GM20431 (cell line): ENCODE data around the gene CPEB3.
"Not testable (repeated sequence)": the region's sequence is repeated elsewhere in the genome, so short reads cannot be mapped to it uniquely, and the experiment has no call there.

ENCODE experiments used
- in situ Hi-C: fragments of 300-500 bp; cut with MseI, MboI; formaldehyde crosslinking; loops from one replicate; pipeline ENCODE4 v1.15.0; 2020; ENCODE audit warnings: low sequenced_read_pairs; ENCODE audit not compliant: unreplicated experiment

Gene CPEB3

DNA sequence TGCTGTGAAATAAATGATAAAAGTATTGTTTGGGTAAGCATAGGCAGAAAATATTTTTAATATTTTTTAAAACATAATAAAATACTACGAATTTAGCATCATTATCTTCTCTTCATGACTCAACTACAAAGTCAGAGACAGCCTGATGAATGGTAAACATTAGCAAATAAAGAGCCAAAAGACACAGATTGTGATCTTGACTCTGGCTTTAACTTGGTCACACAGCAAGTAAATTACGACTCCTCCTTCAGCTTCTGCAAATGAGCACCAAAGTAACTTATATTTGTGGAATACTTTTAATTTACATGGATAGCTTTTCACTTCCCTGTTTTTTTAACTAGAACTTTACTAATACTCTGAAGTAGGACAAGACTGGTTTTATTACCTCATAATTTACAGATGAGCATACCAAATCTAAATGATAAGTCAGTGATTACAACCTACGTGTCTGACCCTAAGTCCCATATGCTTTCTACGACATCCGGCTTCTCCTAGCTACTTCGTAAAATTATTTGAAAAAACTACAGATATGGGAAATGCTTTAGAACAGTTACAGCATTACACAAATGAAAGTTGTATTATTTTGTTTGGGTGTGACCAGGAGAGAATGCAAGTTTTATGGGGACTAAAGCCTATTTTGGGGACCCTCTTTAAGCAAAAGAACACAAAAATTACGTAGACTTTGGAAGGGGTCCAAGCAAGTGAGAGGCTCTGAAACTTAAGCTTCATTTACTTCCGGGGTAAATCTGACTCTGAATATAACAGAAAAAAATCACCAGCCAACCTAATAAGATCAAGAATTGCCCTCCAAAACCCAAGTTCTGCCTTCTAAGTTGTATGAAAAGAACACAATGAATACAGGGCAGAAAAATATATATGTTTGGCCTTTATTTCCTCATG, 133.8 kb downstream of the CPEB3 start:
- in situ Hi-C loops, result no loop called here

DNA sequence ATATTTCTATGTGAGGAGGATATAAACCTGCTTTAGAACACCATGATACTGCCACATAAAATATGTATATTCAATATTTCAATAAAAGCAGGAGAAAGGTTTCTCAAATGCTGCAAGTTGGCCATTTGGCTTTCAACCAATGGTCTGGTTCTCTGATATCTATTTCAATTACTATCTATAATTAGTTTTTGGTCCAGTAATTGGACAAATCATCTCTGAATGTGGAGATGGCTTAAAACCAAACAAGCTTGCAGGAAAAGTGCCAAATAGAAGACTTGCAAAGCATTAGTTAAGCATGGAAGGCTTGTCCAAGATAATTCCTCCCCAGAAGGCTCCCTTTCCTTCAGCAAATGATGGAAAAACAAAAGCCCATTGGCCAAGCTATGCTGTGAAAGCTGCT, 140.1 kb downstream of the CPEB3 start:
- in situ Hi-C loops, result no loop called here

- in situ Hi-C loops, result no loop called here
Observed at GRCh38 chr10:92149261-92149660, 141.6 kb downstream of the CPEB3 start.

- in situ Hi-C loops, result no loop called here
Observed at GRCh38 chr10:92146781-92147180, 144.1 kb downstream of the CPEB3 start.

- in situ Hi-C loops, result no loop called here
Observed at GRCh38 chr10:92146107-92146506, 144.8 kb downstream of the CPEB3 start.

DNA sequence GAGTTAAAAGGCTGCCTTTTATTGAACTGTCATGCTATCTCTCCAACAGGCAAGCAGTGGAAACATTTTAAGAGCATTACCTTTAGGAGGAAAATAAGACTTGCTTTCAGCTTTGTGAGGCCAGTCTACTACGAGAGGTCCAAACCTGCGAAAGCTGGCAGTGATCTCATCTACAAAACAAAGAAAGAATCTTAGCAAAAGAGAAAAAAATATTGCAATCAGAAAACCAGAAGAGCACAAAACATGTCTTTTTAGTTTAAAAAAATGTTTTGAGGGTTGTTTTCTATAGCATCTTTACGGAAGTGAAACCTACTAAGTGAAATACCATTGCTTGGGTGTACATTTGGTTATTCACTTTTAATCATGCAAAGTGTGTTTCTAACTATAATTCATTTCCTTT, 147.9 kb downstream of the CPEB3 start:
- in situ Hi-C loops, result no loop called here

- in situ Hi-C loops, result no loop called here
Observed at GRCh38 chr10:92142512-92142911, 148.4 kb downstream of the CPEB3 start.

GRCh38 chr10:92141147-92141546, 149.7 kb downstream of the CPEB3 start:
- in situ Hi-C loops, result not testable (repeated sequence)

DNA sequence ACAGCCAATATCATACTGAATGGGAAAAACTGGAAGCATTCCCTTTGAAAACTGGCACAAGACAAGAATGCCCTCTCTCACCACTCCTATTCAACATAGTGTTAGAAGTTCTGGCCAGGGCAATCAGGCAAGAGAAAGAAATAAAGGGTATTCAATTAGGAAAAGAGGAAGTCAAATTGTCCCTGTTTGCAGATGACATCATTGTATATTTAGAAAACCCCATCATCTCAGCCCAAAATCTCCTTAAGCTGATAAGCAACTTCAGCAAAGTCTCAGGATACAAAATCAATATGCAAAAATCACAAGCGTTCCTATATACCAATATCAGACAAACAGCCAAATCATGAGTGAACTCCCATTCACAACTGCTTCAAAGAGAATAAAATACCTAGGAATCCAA, 156.8 kb downstream of the CPEB3 start:
- in situ Hi-C loops, result not testable (repeated sequence)

GRCh38 chr10:92131275-92131820, 159.5 kb downstream of the CPEB3 start:
- in situ Hi-C loops, result no loop called here

GRCh38 chr10:92130622-92131274, 160.1 kb downstream of the CPEB3 start:
- in situ Hi-C loops, result no loop called here

DNA sequence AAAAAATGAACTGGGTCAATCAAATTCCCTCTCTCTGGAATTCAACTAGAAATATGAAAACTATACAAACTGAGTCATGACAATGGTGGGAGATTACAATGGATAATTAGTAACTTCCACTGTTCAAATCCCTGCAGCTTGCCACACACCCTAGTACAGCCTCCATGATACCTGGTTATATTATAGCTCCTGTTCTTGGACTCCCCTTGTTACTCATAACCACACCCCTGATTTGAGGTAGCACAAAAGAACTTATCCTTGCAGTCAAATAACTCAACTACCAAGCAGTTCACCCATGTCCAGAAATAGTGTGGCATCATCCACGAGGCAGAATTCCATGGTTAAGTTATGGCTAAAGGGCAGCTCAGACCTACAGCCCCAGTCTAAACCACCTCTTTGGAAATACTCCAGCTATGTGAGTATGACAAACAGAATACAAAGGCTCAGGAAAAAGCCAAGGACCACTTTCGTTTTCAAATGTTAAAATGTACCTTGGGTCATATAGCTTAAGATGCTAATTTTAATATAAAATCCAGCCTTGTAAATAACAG, 164.7 kb downstream of the CPEB3 start:
- in situ Hi-C loops, result no loop called here

DNA sequence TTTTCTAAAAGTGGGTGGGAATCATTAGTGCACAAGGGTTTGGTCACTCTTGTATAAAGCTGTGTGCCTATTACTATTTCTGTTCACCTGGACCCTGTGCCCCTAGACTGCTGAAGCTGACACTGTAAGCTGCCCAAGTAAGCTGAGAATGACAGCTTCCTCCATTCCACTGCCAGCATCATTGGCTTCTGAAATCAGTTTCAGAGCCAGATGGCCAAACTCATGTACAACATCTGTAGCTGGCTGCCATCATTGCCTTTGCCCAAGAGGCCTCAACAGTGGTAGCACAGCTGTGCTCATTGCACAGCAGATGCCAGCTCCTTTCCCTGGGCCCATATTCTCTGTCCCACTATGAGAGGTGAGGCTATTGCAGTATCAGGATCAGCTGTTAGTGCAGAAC, 165.7 kb downstream of the CPEB3 start:
- in situ Hi-C loops, result no loop called here

GRCh38 chr10:92124616-92125143, 166.2 kb downstream of the CPEB3 start:
- in situ Hi-C loops, result no loop called here

DNA sequence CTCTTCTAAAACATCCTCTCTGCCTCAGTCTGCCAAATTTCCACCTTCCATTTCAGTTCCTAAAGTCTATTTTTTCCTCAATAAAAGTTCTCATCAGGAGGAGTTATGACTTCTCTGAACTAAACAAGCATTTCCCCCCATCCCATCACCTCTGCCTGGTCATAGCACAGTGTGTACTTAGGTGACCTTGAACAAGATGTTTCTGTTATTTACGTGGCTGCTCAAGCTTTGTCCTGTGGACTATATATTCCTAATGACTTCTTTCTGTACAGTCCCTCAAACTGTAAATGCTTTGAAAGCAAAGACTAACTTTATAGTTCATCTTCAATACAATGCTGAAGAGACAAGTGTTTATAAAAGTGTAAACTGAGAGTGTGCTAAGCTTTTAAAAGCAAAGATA, 166.9 kb downstream of the CPEB3 start:
- in situ Hi-C loops, result no loop called here

GRCh38 chr10:92122941-92123450, 167.9 kb downstream of the CPEB3 start:
- in situ Hi-C loops, result no loop called here

DNA sequence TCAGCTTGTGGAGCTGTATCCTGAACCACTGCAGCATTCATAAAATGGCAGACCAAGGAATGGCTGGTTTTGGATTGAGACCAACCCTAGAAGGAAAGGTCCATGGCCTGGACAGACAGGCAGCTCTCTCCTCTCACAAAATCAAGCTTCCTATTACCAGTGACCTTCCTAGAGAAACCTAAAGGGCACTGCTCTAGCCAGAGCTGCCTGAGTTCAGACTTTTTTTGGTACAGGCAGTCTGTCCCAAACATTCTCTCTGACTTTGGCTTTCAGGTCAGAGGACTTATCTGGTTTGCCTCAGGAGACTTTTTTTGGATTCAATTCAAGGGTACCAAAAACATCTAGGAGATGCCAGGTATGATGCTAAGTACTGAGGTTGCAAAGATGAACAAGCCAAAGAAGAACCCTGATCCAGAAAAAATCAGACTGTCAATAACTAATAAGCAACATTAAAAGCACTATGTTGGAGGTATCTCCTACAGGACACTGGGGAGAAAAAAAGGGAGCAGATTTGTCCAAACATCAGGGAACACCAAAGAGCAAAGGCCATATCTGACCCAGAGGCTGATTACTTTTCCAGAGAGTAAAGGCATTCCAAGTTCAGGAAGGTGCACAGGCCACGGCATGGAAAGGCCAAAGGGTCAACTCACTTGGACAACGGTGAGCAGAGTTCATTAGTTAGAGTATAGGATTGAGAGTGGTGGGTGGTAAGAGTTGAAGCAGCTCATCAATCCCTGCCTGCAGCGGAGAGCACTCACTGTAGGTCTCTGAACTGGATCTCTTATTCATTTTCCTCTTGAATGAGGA, 169.0 kb downstream of the CPEB3 start:
- in situ Hi-C loops, result no loop called here

DNA sequence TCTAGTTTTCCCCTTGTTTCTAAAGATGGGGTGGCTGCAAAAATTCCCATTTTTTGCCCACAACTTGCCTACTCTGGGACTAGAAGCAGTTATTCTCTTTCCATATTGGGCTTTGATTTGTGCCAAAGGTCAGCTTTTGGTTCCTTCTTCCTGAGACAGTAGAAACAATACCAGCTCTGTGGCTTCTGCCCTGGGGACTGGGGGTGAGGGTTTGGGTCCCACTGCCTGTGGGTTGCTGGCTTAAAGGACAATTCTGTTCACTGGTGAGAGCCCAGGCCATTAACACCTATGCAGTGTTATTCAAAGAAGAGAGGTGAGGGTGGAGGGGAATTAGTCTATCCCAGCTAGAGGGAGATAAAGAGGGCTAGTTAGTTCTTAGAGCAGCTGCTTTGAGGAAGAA, 171.5 kb downstream of the CPEB3 start:
- in situ Hi-C loops, result no loop called here

DNA sequence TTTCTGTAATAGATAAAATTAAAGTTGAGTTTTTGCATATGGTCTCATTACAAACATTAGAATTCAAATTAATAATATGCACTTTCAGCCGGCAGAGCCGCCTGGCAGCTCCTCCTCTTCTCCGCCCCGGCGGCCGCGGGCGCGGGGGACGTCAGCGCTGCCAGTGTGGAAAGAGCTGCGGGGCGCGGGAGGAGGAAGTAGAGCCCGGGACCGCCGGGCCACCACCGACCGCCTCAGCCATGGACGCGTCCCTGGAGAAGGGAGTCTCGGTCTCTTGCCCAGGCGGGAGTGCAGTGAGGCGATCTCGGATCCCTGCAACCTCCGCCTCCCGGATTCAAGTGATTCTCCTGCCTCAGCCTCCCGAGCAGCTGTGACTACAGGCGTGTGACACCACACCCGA, 176.0 kb downstream of the CPEB3 start:
- in situ Hi-C loops, result not testable (repeated sequence)
